Testis (tissue), 3 donors: ENCODE data around the gene IL25. TPM values are rescaled to one million over a fixed set of nuclear protein-coding genes. Genes with fewer than 3 reads are reported as not detected.

Experiments
- DNase-seq: peaks from one replicate; pipeline ENCODE4 v3.0.0-alpha.2; 2019
- H3K27ac ChIP-seq, 2 donors: fragments of 200-600 bp; sonication (generic); one replicate each; pipeline ENCODE4 v1.5.1; 2019
- H3K27me3 ChIP-seq: fragments of 200-600 bp; sonication (generic); one replicate; pipeline ENCODE4 v1.5.1; 2019
- H3K36me3 ChIP-seq: fragments of 200-600 bp; sonication (generic); one replicate; pipeline ENCODE4 v1.5.1; 2017; ENCODE audit warnings: low read depth; ENCODE audit errors: missing control alignments
- H3K4me1 ChIP-seq: fragments of 200-600 bp; sonication (generic); one replicate; pipeline ENCODE4 v1.5.1; 2019
- H3K4me3 ChIP-seq, 2 donors: fragments of 200-600 bp; sonication (generic); one replicate each; pipeline ENCODE4 v1.5.1; 2017 to 2019
- H3K9me3 ChIP-seq: fragments of 200-600 bp; sonication (generic); one replicate; pipeline ENCODE4 v1.5.1; 2017
- CTCF ChIP-seq, 3 experiments: fragments of 450-650 bp in 2 of 3; fragments of 200-600 bp in 1 of 3; sonication (generic) in 1 of 3; IDR thresholded peaks; one replicate each; pipeline ENCODE4 v1.5.1; 2016 to 2019; ENCODE audit warnings: antibody characterized with exemption in 3 of 3, mild to moderate bottlenecking in 2 of 3, moderate library complexity in 1 of 3
- POLR2A ChIP-seq: fragments of 450-650 bp; IDR thresholded peaks from one replicate; pipeline ENCODE4 v1.6.1; 2017; ENCODE audit warnings: antibody characterized with exemption, mild to moderate bottlenecking, moderate library complexity
- WGBS, 2 donors: methylation state at CpG; one replicate each; pipeline ENCODE4 v1.1.5; 2018; 5-methylcytosine and 5-hydroxymethylcytosine counted together
- intact Hi-C: fragments of 100-400 bp; cut with DNase I; formaldehyde crosslinking; loops from one replicate; pipeline ENCODE4 v1.15.1; 2023; ENCODE audit warnings: low total_unique reads
- polyA plus RNA-seq: library from polyadenylated mRNA; stranded (reverse); fragments of 350-450 nt; fragmentation: Illumina TruSeq; extraction: RNeasy Lipid Tissue Mini Kit (QIAGEN cat#74804); gene quantifications from one replicate; pipeline ENCODE4 v1.2.3, GENCODE V29; 2014; ENCODE audit warnings: low read depth, low replicate concordance; ENCODE audit not compliant: insufficient read depth
- total RNA-seq, 2 donors: library from RNA; depleted of rRNA; stranded (reverse); fragments of >200 nt; gene quantifications; one replicate each; pipeline ENCODE4 v1.2.3, GENCODE V29; 2016

IL25 gene
- total and polyA plus RNA-seq, 3 donors from 2014 or later: 0.39 to 0.83 (median 0.68) TPM

DNA sequence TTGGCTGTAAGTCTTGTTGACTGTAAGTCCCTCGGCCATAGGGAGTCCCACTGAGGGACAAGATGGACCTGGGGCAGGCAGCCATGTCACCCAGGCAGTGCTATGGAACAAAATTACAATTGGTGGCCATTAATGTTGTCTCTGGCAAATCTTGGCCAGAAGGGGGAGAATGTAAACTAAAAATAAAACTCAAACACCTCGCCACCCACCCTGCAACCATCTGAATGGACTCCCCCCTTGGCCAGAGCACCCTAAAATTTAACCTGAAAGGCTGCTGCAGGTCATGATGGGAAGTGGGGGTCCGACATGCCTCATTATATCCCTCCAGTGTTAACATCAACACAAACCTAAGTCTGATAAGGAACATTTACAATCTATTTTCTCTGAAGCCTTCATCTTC is 28.1 kb upstream of the IL25 start:
- 69 to 73% methylated on average over 3 of the region's 3 CpGs for WGBS, 2 donors
- TF ChIP-seq POLR2A (no peak), CTCF (IDR thresholded peaks at IDR 0.05) (no peak)
- H3K4me3 ChIP-seq: no peak overlapping the region
- H3K9me3 ChIP-seq: no peaks in the 10 kb centered on the region
- no peak for DNase-seq
- H3K27ac ChIP-seq: no peak overlapping the region
- H3K4me1 ChIP-seq: no peaks in the 10 kb centered on the region
- no peaks in the 10 kb centered on the region for H3K36me3 ChIP-seq
- intact Hi-C loops: no loop called here
- H3K27me3 ChIP-seq: no peaks in the 10 kb centered on the region

DNA sequence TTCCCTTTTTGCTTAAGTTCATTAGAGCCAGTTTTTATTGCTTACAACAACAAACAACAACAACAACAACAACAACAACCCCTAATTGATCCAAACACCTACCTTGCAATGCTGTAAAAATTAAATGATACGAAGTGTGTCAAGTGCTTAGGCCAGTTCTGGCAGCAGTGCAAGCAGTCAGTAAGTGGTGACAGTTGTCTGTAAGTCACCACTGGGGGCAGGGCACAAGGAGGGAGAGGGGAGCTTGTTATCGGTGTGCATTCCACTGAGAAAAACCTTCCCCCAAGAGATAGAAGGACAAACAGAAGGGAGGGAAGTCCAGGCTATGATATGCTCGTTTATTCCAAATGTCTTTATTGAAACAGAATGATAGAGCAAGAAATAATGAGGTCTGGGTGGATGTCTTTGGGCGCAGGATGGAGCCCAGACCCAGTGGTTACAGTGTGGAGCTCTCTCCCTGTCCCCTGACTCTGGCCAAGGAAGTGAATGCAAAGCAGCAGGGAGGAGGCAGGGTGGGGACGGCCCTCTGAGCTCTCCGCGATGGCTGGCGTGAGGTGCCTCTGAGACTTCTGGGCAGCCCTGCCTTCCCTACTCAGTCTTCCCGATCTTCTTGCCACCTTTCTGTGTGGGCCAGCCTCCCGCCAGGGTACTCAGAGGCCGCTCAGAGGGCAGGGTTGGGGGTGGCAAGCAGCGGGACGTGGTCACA is 26.5 kb upstream of the IL25 start:
- Histone ChIP-seq H3K36me3 (no peaks in the 10 kb centered on the region), H3K9me3 (no peaks in the 10 kb centered on the region), H3K27ac (no peak overlapping the region), H3K4me1 (no peaks in the 10 kb centered on the region), H3K4me3 (no peak overlapping the region), H3K27me3 (no peaks in the 10 kb centered on the region)
- no peak for DNase-seq
- WGBS, 2 donors: 72 to 83% methylated on average over 10 to 13 of the region's 13 CpGs
- intact Hi-C loops: no loop called here
- TF ChIP-seq POLR2A (no peak), CTCF (IDR thresholded peaks at IDR 0.05) (no peak)

DNA sequence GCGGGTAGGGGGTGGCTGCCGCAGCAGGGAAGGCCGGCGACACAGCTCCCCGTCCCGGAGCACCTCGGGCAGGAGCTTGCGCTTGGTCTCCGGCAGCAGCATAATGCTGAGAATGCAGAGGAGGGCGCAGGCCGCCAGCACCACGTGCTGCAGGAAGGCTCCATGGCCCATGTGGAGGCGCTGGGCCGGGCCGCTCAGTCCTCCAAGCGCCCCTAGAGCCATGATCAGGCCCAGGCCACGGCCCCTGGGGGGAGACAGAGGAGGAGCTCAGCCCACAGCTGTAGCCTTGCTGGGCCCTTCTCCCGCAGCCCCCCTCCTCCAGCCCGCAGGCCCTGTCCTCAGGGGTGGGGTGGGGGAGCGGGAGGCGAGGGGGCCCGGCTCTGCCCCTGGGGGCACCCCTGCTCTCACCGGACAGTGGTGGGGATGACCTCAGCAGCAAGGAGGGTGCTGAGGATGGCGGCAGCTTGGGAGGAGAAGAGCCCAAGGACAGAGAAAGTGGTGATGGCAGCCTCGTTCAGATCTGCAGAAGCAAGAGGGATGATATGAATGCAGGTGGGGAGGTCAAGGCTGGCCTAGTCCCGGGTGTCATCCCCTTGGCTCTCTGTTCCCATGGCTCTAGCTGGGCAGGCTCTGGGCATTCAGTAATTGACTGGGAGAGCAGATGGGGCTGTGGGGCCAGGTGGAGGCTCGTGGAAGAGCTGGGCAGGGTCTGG is 25.8 kb upstream of the IL25 start:
- H3K36me3 ChIP-seq: no peaks in the 10 kb centered on the region
- WGBS, 2 donors: 77 to 79% methylated on average over 11 to 25 of the region's 27 CpGs
- H3K27ac ChIP-seq: no peak overlapping the region
- intact Hi-C loops: no loop called here
- DNase-seq: no peak
- H3K4me3 ChIP-seq: no peak overlapping the region
- H3K9me3 ChIP-seq: no peaks in the 10 kb centered on the region
- TF ChIP-seq POLR2A (no peak), CTCF (IDR thresholded peaks at IDR 0.05) (no peak)
- peaks cover 4% of the 10 kb centered on the region for H3K4me1 ChIP-seq
- no peaks in the 10 kb centered on the region for H3K27me3 ChIP-seq

GRCh38 chr14:23347406-23348296 is 25.0 kb upstream of the IL25 start:
- intact Hi-C loops: no loop called here
- no peak for DNase-seq
- no peak overlapping the region for H3K27ac ChIP-seq

More at GRCh38 chr14:23347406-23348296, 25.0 kb upstream of the IL25 start:
- Histone ChIP-seq H3K4me1 (peaks cover 5% of the 10 kb centered on the region), H3K9me3 (no peaks in the 10 kb centered on the region), H3K27me3 (no peaks in the 10 kb centered on the region), H3K36me3 (no peaks in the 10 kb centered on the region), H3K4me3 (no peak overlapping the region)
- 92% methylated on average over 15 to 19 of the region's 19 CpGs for WGBS, 2 donors
- TF ChIP-seq POLR2A (no peak), CTCF (IDR thresholded peaks at IDR 0.05) (no peak)
